ENCODE results near the gene SOX12.

GRCh38 chr20:341682-342081 lies 16.3 kb downstream of the SOX12 start:
- TF ChIP-seq EZH2 (IDR thresholded peaks at IDR 0.05): no peak
- no peak for TF ChIP-seq CTCF (IDR thresholded peaks at IDR 0.05)

All from neural progenitor cell (in vitro differentiated cells).